ENCODE results near the gene ID3. TPM values are rescaled to one million over a fixed set of nuclear protein-coding genes. Genes with fewer than 3 reads are reported as not detected.
A peak's percentile ranks its signal among the peaks of the same experiment; 100 is the strongest.

The ID3 gene
- total and polyA plus RNA-seq, 9 of the 15 experiments (the other 6 are each of a cell fraction or from before 2014, with no cell fraction given): 6.8 to 59.8 (median 23.5) TPM

DNA sequence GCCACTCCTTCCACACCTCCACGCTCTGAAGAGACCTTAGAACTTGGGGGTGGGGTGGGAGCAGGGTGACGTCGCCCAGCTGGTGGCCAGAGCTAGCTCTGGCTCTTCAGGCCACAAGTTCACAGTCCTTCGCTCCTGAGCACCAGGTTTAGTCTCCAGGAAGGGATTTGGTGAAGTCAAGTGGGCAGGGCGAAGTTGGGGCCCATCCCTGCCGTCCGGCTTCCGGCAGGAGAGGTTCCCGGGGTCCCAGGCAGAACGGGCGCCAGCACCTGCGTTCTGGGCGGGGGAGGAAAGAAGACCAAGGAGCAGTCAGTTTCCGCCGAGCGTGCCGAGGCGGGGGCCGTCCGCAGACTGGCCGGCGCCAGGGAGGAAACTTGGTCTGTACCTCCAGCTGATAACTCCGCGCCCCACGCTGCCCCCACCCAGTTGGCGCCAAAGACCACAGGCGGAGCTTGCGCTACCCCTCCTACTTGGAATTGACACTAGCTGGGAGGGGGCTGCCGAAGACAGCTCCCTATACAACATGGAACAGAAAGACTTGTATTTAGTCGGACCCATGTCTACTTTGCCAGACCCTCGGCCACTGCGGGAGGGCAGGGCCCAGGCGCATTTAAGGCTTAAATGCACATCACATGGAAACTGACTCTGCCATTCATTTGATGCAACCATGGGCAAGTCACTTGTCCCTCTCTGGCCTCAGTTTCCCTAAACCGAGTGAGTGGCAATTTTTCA lies 995 bp downstream of the ID3 start (continued):
- TF ChIP-seq, protein P1, sequence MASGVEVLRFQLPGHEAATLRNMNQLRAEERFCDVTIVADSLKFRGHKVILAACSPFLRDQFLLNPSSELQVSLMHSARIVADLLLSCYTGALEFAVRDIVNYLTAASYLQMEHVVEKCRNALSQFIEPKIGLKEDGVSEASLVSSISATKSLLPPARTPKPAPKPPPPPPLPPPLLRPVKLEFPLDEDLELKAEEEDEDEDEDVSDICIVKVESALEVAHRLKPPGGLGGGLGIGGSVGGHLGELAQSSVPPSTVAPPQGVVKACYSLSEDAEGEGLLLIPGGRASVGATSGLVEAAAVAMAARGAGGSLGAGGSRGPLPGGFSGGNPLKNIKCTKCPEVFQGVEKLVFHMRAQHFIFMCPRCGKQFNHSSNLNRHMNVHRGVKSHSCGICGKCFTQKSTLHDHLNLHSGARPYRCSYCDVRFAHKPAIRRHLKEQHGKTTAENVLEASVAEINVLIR (CRISPR knock-in tag; IDR thresholded peaks at IDR 0.05): no peak
- TF ChIP-seq ZNF764 (CRISPR knock-in tag; IDR thresholded peaks at IDR 0.05; ENCODE audit: low read depth) (no peak), ZFX (CRISPR knock-in tag; IDR thresholded peaks at IDR 0.05) (peak; percentile 53), ZNF586 (CRISPR knock-in tag; conservative IDR thresholded peaks at IDR 0.05) (no peak), KDM1A (IDR thresholded peaks at IDR 0.05) (peak; percentile 50 to 71; a peak in 3 of 4 replicates), KDM2B (CRISPR knock-in tag; IDR thresholded peaks at IDR 0.05) (no peak), CHD4 (IDR thresholded peaks at IDR 0.05; ENCODE audit: insufficient read depth, insufficient replicate concordance, low read depth, low read length, poor library complexity, severe bottlenecking) (no peak), ZNF175 (CRISPR knock-in tag; IDR thresholded peaks at IDR 0.05; ENCODE audit: low read depth) (no peak), ZNF311 (CRISPR knock-in tag; IDR thresholded peaks at IDR 0.05) (no peak), GATAD2A (IDR thresholded peaks at IDR 0.05) (peak; percentile 83; the same call in 1 of the 2 replicates), JUN (IDR thresholded peaks at IDR 0.05; ENCODE audit: borderline replicate concordance, low read depth, low read length) (0 out of 2 replicates have a peak, but pooled peaks have one; percentile 7), JUN (CRISPR knock-in tag; IDR thresholded peaks at IDR 0.05; ENCODE audit: borderline replicate concordance) (no peak), ZC3H4 (CRISPR knock-in tag; IDR thresholded peaks at IDR 0.05; ENCODE audit: borderline replicate concordance) (0 out of 2 replicates have a peak, but pooled peaks have one; percentile 23), PRMT5 (CRISPR knock-in tag; IDR thresholded peaks at IDR 0.05) (no peak), HDGF (IDR thresholded peaks at IDR 0.05) (no peak), ARID2 (IDR thresholded peaks at IDR 0.05) (no peak), CBFA2T2 (conservative IDR thresholded peaks at IDR 0.05) (peak; percentile 65), NFIC (IDR thresholded peaks at IDR 0.05) (peak; percentile 71), ZNF224 (CRISPR knock-in tag; IDR thresholded peaks at IDR 0.05) (no peak), STAG1 (CRISPR knock-in tag; IDR thresholded peaks at IDR 0.05; ENCODE audit: borderline replicate concordance) (no peak)
- TF ChIP-seq, protein P2, sequence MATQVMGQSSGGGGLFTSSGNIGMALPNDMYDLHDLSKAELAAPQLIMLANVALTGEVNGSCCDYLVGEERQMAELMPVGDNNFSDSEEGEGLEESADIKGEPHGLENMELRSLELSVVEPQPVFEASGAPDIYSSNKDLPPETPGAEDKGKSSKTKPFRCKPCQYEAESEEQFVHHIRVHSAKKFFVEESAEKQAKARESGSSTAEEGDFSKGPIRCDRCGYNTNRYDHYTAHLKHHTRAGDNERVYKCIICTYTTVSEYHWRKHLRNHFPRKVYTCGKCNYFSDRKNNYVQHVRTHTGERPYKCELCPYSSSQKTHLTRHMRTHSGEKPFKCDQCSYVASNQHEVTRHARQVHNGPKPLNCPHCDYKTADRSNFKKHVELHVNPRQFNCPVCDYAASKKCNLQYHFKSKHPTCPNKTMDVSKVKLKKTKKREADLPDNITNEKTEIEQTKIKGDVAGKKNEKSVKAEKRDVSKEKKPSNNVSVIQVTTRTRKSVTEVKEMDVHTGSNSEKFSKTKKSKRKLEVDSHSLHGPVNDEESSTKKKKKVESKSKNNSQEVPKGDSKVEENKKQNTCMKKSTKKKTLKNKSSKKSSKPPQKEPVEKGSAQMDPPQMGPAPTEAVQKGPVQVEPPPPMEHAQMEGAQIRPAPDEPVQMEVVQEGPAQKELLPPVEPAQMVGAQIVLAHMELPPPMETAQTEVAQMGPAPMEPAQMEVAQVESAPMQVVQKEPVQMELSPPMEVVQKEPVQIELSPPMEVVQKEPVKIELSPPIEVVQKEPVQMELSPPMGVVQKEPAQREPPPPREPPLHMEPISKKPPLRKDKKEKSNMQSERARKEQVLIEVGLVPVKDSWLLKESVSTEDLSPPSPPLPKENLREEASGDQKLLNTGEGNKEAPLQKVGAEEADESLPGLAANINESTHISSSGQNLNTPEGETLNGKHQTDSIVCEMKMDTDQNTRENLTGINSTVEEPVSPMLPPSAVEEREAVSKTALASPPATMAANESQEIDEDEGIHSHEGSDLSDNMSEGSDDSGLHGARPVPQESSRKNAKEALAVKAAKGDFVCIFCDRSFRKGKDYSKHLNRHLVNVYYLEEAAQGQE (IDR thresholded peaks at IDR 0.05; ENCODE audit: borderline replicate concordance): peak; percentile 41; the same call in 1 of the 2 replicates
- TF ChIP-seq, protein P2 (CRISPR knock-in tag; IDR thresholded peaks at IDR 0.05; ENCODE audit: low read depth): no peak
